Measurements from ENCODE around the gene P2RX3.

Gene P2RX3

GRCh38 chr11:57407010-57407920 is 69.1 kb downstream of the P2RX3 start:
- no peak for DNase-seq (ENCODE audit: low spot score)
- no peak overlapping the region for H3K4me3 Mint-ChIP-seq
- H3K36me3 Mint-ChIP-seq (ENCODE audit: low read depth) = peaks cover 44% of the 10 kb centered on the region
- H3K4me1 Mint-ChIP-seq (ENCODE audit: low read depth) = peaks cover 12% of the 10 kb centered on the region
- no peak overlapping the region for H3K27ac Mint-ChIP-seq
- H3K9me3 Mint-ChIP-seq = no peaks in the 10 kb centered on the region
- no peaks in the 10 kb centered on the region for H3K27me3 Mint-ChIP-seq (ENCODE audit: low read depth)

- Mint-ChIP-seq H3K27me3 (ENCODE audit: low read depth) (no peaks in the 10 kb centered on the region), H3K9me3 (no peaks in the 10 kb centered on the region), H3K4me1 (ENCODE audit: low read depth) (peaks cover 12% of the 10 kb centered on the region), H3K36me3 (ENCODE audit: low read depth) (peaks cover 49% of the 10 kb centered on the region), H3K4me3 (no peak overlapping the region), H3K27ac (no peak overlapping the region)
- no peak for DNase-seq (ENCODE audit: low spot score)
Measured at GRCh38 chr11:57407941-57408475, 69.9 kb downstream of the P2RX3 start.

GRCh38 chr11:57408771-57409170 is 70.6 kb downstream of the P2RX3 start:
- no peak for DNase-seq (ENCODE audit: low spot score)
- H3K36me3 Mint-ChIP-seq (ENCODE audit: low read depth) = peaks cover 54% of the 10 kb centered on the region
- no peaks in the 10 kb centered on the region for H3K27me3 Mint-ChIP-seq (ENCODE audit: low read depth)
- no peak overlapping the region for H3K4me3 Mint-ChIP-seq
- H3K4me1 Mint-ChIP-seq (ENCODE audit: low read depth) = peaks cover 17% of the 10 kb centered on the region
- no peak overlapping the region for H3K27ac Mint-ChIP-seq
- no peaks in the 10 kb centered on the region for H3K9me3 Mint-ChIP-seq

- H3K4me3 Mint-ChIP-seq = no peak overlapping the region
- DNase-seq (ENCODE audit: low spot score) = no peak
- peaks cover 19% of the 10 kb centered on the region for H3K4me1 Mint-ChIP-seq (ENCODE audit: low read depth)
- no peaks in the 10 kb centered on the region for H3K9me3 Mint-ChIP-seq
- no peaks in the 10 kb centered on the region for H3K27me3 Mint-ChIP-seq (ENCODE audit: low read depth)
- peaks cover 58% of the 10 kb centered on the region for H3K36me3 Mint-ChIP-seq (ENCODE audit: low read depth)
- H3K27ac Mint-ChIP-seq = no peak overlapping the region
Measured at GRCh38 chr11:57409321-57410100, 71.4 kb downstream of the P2RX3 start.

- no peak overlapping the region for H3K4me3 Mint-ChIP-seq
- H3K36me3 Mint-ChIP-seq (ENCODE audit: low read depth) = peaks cover 66% of the 10 kb centered on the region
- H3K9me3 Mint-ChIP-seq = no peaks in the 10 kb centered on the region
- no peak for DNase-seq (ENCODE audit: low spot score)
- H3K4me1 Mint-ChIP-seq (ENCODE audit: low read depth) = peaks cover 19% of the 10 kb centered on the region
- H3K27me3 Mint-ChIP-seq (ENCODE audit: low read depth) = no peaks in the 10 kb centered on the region
- no peak overlapping the region for H3K27ac Mint-ChIP-seq
Measured at GRCh38 chr11:57410287-57410686, 72.1 kb downstream of the P2RX3 start.

- no peak for DNase-seq (ENCODE audit: low spot score)
- H3K9me3 Mint-ChIP-seq = no peaks in the 10 kb centered on the region
- H3K36me3 Mint-ChIP-seq (ENCODE audit: low read depth) = peaks cover 70% of the 10 kb centered on the region
- H3K27ac Mint-ChIP-seq = peak overlapping the region; percentile 4
- peaks cover 10% of the 10 kb centered on the region for H3K4me1 Mint-ChIP-seq (ENCODE audit: low read depth)
- no peaks in the 10 kb centered on the region for H3K27me3 Mint-ChIP-seq (ENCODE audit: low read depth)
- H3K4me3 Mint-ChIP-seq = no peak overlapping the region
Measured at GRCh38 chr11:57413681-57414080, 75.5 kb downstream of the P2RX3 start.

- DNase-seq (ENCODE audit: low spot score) = no peak
- H3K9me3 Mint-ChIP-seq = no peaks in the 10 kb centered on the region
- H3K4me3 Mint-ChIP-seq = no peak overlapping the region
- peaks cover 10% of the 10 kb centered on the region for H3K4me1 Mint-ChIP-seq (ENCODE audit: low read depth)
- no peak overlapping the region for H3K27ac Mint-ChIP-seq
- H3K27me3 Mint-ChIP-seq (ENCODE audit: low read depth) = no peaks in the 10 kb centered on the region
- H3K36me3 Mint-ChIP-seq (ENCODE audit: low read depth) = peaks cover 72% of the 10 kb centered on the region
Measured at GRCh38 chr11:57414612-57415212, 76.6 kb downstream of the P2RX3 start.

GRCh38 chr11:57416436-57416835 is 78.3 kb downstream of the P2RX3 start:
- Mint-ChIP-seq H3K4me3 (no peak overlapping the region), H3K9me3 (no peaks in the 10 kb centered on the region), H3K27me3 (ENCODE audit: low read depth) (no peaks in the 10 kb centered on the region), H3K36me3 (ENCODE audit: low read depth) (peaks cover 73% of the 10 kb centered on the region), H3K4me1 (ENCODE audit: low read depth) (peaks cover 12% of the 10 kb centered on the region), H3K27ac (no peak overlapping the region)
- DNase-seq (ENCODE audit: low spot score) = no peak

GRCh38 chr11:57417056-57417455 is 78.9 kb downstream of the P2RX3 start:
- H3K9me3 Mint-ChIP-seq = no peaks in the 10 kb centered on the region
- H3K4me3 Mint-ChIP-seq = no peak overlapping the region
- H3K27me3 Mint-ChIP-seq (ENCODE audit: low read depth) = no peaks in the 10 kb centered on the region
- H3K4me1 Mint-ChIP-seq (ENCODE audit: low read depth) = peaks cover 17% of the 10 kb centered on the region
- DNase-seq (ENCODE audit: low spot score) = no peak
- H3K36me3 Mint-ChIP-seq (ENCODE audit: low read depth) = peaks cover 73% of the 10 kb centered on the region
- no peak overlapping the region for H3K27ac Mint-ChIP-seq

- Mint-ChIP-seq H3K36me3 (ENCODE audit: low read depth) (peaks cover 77% of the 10 kb centered on the region), H3K9me3 (no peaks in the 10 kb centered on the region), H3K4me3 (no peak overlapping the region), H3K27me3 (ENCODE audit: low read depth) (no peaks in the 10 kb centered on the region), H3K27ac (no peak overlapping the region), H3K4me1 (ENCODE audit: low read depth) (peaks cover 26% of the 10 kb centered on the region)
- no peak for DNase-seq (ENCODE audit: low spot score)
Measured at GRCh38 chr11:57418131-57418530, 80.0 kb downstream of the P2RX3 start.

- no peak for DNase-seq (ENCODE audit: low spot score)
- H3K27ac Mint-ChIP-seq = peak overlapping the region; percentile 31
- no peaks in the 10 kb centered on the region for H3K9me3 Mint-ChIP-seq
- no peaks in the 10 kb centered on the region for H3K27me3 Mint-ChIP-seq (ENCODE audit: low read depth)
- H3K4me1 Mint-ChIP-seq (ENCODE audit: low read depth) = peaks cover 25% of the 10 kb centered on the region
- H3K4me3 Mint-ChIP-seq = no peak overlapping the region
- peaks cover 73% of the 10 kb centered on the region for H3K36me3 Mint-ChIP-seq (ENCODE audit: low read depth)
Measured at GRCh38 chr11:57419146-57419545, 81.0 kb downstream of the P2RX3 start.

- Mint-ChIP-seq H3K4me1 (ENCODE audit: low read depth) (peaks cover 38% of the 10 kb centered on the region), H3K4me3 (no peak overlapping the region), H3K9me3 (no peaks in the 10 kb centered on the region), H3K36me3 (ENCODE audit: low read depth) (peaks cover 70% of the 10 kb centered on the region), H3K27me3 (ENCODE audit: low read depth) (no peaks in the 10 kb centered on the region), H3K27ac (no peak overlapping the region)
- DNase-seq (ENCODE audit: low spot score) = no peak
Measured at GRCh38 chr11:57421066-57421465, 82.9 kb downstream of the P2RX3 start.

GRCh38 chr11:57421805-57422204 is 83.7 kb downstream of the P2RX3 start:
- DNase-seq (ENCODE audit: low spot score) = no peak
- H3K36me3 Mint-ChIP-seq (ENCODE audit: low read depth) = peaks cover 71% of the 10 kb centered on the region
- no peaks in the 10 kb centered on the region for H3K27me3 Mint-ChIP-seq (ENCODE audit: low read depth)
- H3K4me3 Mint-ChIP-seq = no peak overlapping the region
- H3K4me1 Mint-ChIP-seq (ENCODE audit: low read depth) = peaks cover 43% of the 10 kb centered on the region
- H3K27ac Mint-ChIP-seq = no peak overlapping the region
- no peaks in the 10 kb centered on the region for H3K9me3 Mint-ChIP-seq

Data from T-helper 2 cell treated with Interferon-gamma antibody and Interleukin-4, amounts not matched to agents 5 μg/mL and 100 μg/mL, for 36 hours (primary cell).